ENCODE measurements around the gene SOST. TPM values are rescaled to one million over a fixed set of nuclear protein-coding genes. Genes with fewer than 3 reads are reported as not detected.
A peak's percentile ranks its signal among the peaks of the same experiment; 100 is the strongest.
"Not testable (repeated sequence)": the region's sequence is repeated elsewhere in the genome, so short reads cannot be mapped to it uniquely, and the experiment has no call there.

The SOST gene
- total RNA-seq = 0.05 TPM in 1 of 2 replicates, not detected in the other

DNA sequence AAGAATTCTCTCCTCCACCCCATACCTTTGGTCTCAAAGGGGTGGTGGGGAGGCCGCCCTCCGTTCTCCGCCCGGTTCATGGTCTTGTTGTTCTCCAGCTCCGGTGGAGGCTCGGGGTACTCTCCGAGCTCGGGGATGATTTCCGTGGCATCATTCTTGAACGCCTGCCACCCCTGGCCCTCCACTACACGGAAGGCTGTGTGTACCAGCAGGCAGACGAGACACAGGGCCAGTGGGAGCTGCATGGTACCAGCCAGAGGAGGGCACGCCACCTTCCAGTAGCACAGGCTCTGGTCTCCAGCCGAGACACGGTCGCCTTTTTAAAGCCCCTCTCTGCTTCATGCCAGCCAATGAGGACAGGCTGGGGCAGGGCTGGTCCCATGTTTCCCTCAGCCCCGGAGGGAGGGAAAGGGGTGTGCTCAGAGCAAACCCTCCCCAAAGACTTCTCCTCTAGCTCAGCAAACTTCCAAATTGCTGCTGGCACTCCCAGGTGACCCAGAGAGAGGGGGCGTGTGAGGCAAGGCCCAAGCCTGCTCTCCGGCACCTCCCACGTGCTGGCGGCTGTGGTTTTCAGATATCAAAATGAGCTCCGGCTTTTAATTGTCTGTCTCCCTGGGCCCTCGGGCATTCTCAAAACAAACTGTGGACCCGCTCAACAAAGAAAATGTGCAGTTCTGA lies at the start of gene SOST:
Gene SOST (minus strand): TSS at position 295 of the 678 bp plus-strand sequence. CDS start 50 bp downstream, at position 245.
- no peak for DNase-seq

DNA sequence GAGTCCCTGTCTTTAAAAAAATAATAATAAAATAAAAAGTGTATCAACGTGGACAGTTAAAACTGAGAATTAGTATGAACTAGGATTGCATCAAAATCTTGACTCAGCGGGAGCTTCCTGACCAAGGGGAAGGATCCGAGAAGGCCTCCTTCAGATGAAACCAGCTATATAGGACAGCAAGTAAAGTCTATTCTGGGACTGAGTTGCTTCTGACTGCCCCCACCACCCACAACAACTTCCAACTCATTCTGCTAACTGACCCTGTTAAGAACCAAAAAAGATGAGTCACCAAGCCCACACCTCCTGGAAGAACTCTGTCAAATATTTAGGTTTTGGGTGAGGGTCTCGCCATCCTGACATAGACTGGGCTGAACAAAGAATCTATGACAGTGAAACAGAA lies 49.5 kb upstream of the SOST start:
- no peak for DNase-seq

DNA sequence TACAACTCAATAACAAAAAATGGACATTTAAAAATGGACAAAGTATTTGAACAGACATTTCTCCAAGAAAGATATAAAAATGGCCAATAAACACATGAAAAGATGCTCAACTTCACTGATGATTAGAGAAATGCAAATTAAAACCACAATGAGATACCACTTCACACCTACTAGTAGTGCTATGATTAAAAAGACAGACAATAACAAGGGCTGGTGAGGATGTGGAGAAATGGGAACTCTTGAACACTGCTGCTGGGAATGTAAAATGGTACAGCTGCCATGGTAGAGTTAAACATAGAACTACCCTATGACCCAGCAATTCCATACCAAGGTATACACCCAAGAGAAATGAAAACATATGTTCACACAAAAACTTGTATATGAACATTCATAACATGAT lies 46.5 kb upstream of the SOST start:
- no peak for DNase-seq

DNA sequence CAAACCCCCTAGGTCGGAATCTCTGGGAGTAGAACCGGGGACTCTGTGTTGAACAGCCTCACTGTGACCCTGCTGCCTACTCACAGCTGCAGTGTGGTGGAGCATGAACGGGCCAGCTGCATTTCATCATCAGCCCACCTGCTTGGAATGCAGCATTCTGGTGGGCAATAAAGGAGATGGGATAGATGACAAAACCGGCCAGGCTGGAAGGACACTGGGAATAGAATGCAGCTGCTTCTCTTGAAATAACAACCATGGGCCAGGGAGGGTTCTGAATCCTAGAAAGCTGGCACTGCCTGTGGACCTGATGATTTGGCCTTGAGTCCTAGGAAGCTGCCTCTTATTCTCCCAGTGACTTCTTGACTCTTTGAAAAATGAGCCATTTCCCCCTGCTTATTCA lies 45.2 kb upstream of the SOST start:
- DNase-seq = peak; percentile 39

DNA sequence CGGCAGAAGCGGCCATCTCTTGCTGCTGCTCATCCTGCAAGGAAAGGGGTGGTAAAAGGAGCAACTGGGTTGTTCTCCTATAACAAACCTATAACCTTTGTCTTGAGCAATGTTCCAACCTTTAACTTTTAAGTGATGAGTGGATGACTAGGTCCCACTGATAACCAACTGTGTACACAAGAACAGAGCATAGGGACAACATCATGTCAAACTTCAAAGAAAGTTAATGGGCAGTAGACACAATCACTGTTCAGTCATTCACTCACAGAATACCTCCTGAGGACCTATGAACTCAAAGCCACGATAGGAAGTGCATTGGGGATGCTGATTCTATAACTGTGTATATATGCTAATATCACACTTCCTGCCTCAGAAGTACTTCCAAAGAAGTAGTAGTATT lies 43.3 kb upstream of the SOST start:
- DNase-seq = peak; percentile 30

DNA sequence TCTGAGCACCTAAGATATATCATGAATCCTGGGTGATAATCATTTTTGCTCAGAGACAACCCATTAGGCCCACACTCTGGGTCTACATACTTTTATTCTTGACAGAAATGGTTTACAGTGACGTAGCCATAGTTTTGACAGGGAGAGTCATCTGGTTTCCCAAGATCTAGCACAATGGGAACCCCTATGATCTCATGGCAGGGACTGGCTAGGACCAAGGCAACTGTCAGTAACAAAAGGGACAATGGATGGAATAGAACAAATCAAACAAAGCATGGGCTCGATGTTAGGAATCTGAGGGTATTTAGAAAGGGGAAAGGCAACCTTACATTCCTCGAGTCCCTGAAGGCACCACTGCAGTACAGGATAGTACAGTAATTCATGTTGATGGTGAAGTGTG lies 42.1 kb upstream of the SOST start:
- no peak for DNase-seq

DNA sequence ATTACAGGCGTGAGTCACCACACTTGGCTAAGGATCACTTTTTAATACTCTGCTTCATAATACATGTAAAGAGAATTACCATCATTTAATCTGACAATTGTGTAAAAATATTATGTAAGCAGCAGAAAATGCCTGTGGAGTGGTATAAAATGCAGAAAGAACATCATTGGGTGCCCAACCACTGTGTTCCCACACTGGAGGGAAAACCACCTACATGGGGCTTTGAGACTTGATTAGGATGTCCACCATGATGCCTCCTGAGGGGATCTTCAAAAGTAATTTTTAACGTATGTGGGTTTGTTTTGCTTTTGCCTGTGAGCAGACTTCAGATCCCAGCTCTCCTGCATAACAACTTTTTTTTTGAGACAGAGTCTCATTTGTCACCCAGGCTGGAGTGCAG lies 40.5 kb upstream of the SOST start:
- DNase-seq = no peak

DNA sequence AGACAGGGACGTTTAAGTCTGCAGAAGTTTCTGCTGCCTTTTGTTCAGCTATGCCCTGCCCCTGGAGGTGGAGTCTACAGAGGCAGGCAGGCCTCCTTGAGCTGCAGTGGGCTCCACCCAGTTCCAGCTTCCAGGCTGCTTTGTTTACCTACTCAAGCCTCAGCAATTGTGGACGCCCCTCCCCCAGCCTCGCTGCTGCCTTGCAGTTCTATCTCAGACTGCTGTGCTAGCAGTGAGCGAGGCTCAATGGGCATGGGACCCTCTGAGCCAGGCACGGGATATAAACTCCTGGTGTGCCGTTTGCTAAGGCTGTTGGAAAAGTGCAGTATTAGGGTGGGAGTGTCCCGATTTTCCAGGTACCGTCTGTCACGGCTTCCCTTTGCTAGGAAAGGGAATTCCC lies 39.4 kb upstream of the SOST start:
- DNase-seq = not testable (repeated sequence)

DNA sequence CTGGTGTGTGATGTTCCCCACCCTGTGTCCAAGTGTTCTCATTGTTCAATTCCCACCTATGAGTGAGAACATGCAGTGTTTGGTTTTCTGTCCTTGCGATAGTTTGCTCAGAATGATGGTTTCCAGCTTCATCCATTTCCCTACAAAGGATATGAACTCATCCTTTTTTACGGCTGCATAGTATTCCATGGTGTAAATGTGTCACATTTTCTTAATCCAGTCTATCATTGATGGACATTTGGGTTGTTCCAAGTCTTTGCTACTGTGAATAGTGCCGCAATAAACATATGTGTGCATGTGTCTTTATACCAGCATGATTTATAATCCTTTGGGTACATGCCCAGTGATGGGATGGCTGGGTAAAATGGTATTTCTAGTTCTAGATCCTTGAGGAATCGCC lies 34.1 kb upstream of the SOST start:
- DNase-seq = not testable (repeated sequence)

DNA sequence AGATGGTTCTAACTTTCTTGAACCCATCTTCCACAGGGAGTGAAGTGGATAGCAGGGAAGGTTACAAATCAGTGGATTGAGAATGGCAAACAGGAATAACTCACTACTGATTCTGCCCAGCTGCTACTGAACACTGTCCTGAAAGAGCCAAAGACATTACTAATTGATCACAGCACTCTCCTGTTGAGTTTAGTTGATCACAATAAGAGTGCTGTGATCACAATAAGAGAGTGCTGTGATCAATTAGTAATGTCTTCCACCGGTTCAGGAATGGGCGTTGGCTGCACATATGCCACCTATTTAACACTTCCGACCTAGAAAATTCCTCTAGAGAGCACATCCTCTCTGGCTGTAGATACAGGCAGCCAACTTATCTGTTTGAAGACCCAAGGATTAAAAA lies 33.0 kb upstream of the SOST start:
- DNase-seq = peak; percentile 44

DNA sequence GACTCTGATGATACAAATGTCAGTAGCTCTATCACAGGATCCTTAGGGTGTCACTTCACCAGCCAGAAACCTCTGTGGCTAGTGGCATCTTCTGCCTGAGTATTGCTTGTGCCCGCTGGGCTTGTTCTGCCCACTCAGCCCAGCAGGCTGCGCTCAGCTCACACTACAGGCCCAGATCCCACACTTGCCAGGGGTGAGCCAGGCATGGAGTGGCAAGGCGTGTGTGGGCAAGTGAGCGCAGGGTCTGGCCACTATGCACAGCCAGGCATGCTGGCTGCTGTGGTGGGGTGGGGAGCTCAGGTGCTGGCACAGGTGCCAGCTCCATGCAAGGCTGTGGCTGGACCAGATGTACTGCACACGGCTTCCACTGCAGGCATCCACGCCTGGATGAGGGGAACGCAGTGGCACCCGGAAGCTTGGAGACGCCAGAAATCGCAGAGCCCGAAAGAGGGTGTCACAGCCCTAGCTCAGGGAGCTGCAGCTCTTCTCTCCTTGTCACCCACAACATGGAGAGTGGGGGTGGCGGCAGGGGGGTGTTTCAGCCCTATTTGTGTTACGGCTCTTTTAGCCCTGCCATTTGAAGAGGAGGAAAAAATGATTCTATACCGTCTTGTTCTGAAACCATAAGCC lies 31.8 kb upstream of the SOST start:
- peak; percentile 47 for DNase-seq

DNA sequence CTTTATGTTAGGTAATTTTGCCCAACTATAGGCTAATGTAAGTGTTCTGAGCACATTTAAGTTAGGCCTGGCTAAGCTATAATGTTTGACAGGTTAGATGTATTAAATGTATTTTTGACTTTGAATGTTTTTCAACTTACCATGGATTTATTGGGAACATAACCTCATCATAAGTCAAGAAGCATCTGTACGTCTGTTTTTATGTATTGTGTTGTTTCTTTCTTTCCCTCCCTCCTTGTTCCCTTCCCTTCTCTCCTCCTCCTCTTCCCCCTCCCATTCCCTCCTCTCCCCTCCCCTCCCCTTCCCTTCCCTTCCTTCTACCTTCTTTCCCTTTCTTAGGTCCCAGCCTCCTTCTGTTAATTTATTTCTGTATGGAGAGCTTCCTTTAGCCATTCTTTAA lies 30.9 kb upstream of the SOST start:
- DNase-seq = no peak

DNA sequence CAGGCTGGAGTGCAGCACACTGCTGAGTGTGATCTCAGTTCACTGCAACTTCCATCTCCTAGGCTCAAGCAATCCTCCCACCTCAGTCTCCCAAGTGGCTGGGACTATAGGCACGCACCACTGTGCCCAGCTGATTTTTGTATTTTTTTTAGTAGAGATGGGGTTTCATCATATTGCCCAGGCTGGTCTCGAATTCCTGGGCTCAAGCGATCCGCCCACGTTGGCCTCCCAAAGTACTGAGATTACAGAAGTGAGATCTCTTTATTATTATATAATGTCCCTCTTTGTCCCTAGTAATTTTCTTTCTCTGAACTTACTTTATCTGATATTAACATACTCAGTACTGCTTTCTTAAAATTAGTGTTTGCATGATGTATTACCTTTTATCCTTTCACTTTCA lies 29.9 kb upstream of the SOST start:
- DNase-seq = no peak

DNA sequence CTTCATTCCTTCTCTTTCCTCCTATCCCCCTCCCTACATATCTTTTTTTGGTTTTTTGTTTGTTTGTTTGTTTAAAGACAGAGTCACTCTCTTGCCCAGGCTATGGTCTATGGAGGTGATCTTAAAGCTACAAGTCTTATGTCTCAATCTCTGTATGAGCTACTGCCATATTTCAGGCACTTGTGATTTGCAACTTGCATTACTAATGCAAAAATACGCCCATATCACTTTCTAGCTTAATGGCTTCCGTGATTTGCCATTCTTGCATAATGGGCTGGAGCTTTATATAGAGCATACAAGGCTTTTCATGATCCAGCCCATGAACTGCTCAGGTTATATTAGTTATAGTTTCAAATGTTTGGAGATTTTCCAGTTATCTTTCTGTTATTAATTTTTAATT lies 29.1 kb upstream of the SOST start:
- no peak for DNase-seq

DNA sequence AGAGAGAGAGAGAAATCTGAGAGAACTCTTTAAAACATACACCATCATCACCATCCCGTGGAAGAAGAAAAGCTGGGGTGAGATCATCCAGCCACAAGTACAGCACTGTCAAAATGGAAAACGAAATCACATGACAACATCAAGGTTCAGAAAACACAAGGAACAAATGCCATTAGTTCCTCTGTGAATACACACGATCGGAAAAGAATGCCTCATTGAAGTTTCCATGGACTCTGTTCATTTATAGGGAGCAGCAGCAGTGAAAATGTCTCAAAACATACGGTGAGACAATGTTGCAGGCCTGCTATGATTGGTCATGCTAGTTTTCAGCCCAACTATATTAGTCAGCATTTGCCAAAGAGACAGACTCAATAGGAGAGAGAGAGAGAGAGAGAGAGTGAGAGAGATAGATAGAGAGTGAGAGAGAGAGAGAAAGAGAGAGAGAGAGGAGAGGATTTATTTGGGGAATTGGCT lies 26.1 kb upstream of the SOST start:
- DNase-seq = peak; percentile 53

DNA sequence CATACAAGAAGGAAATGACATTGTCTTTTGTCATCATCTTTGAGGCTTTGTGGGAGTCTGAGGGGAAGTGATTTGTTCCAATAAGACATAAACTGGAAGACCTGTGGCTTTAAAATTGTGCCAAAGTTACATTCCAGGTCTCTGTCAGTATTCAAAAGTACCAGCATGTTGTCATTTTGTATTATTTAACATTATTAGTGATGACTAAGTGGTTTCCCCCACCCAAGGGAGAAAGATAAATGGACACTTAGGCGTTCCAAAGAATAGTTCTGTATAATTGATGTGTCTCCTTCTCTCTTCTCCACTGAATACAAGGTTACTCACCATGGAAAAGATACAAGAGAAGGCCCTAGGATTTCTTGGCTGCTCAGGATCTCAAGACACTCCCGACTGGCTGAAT lies 25.5 kb upstream of the SOST start:
- peak; percentile 20 for DNase-seq

DNA sequence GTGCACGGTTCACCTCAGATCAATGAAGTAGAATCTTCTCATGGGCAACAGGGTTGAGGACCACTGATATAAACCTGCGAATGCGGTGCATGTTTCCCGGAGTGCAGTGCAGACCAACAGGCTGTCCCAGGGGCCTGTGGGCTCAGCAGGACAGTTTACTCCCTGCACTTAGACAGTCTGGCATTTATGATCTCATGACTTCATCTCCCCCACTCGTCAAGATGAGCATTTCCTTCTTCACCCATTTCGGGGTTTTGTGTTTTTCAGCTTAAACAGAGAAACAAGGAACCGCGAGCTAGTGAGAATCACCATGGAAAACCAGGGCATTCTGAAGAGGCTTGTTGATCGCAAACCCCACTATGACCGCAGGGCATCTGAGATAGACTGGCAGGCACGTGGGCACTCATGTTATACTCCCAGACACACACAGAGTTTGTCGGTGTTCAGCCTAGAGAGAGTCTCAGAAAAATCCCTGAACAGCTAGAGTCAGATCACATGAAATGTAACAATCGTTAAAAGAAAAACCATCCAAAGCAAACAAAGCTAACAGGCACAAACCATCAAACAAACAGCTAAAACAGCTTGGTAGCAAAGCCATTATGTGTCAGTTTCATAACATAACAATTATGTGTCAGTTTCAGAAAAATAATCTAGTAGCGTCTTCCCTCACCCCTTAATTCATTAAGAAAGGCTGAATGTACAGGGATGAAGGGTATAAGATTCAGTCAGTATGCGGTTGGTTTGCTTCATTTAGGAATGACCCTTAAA lies 24.5 kb upstream of the SOST start:
- DNase-seq = no peak

DNA sequence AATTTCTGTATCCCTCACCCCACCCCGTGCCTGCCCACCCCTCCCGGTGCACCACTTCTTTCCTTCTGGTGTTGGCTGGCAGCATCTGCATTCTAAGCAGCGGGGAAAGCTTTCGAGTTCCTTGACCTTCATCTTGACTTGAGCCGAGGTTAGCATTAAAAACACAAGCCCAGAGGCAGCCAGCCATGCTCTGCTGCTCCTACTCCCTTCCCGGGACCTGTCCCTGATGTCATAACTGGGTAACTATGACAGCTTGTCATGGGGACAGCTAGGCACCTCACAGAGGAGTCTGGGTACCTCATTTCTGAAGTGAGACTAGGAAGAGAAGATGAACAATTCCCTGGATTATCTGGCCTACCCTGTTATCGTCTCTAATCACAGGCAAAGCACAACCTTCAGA lies 21.5 kb upstream of the SOST start, which contains the start of gene CFAP97D1:
Gene CFAP97D1 (plus strand): TSS at position 301 of the 400 bp plus-strand sequence. CDS start 28 bp downstream, at position 329.
- no peak for DNase-seq

DNA sequence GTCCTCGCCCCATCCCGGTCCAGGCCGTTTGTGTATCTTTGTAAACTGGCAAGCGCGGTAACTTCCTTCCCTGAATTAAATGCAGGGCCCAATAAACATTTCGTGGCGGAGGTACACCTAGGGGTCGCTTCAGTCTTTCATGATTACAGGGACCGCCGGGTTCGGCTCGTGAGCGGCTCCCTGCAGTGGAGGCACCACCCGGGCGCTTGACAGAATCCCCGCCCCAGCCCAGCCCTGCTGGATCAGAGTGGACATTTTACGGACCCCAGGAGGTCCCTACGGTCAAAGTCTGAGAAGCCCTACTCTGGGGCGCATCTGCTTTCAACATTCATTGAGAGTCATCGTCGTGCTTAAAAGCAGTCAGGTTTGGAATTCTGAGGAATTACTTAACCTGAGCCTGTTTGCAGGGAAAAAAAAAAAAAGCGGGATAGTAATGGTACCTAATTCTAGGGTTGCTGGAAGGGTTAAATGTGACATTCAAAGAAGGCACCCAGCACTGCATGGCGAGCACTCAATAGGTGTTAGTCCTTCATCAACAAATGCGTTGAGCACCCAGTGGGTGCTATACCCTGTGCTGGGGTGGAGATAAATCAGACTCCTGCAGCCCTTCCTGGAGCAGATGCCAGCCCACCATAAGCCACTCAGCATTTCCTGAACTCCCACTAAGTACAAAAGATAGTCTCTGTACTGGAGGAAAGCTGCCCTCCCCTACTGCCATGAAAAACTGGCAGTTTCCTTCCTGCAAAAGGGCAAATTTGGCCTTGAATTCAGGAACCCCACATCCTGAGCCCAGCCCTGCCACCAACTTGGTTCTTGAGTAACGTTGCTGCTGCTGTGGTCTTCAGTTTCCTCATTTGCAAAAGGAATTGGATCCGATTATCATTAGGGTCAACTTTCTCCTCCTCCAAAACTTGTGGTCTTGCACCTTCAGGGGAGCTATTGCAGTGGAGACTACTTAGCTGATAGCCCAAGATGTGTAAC lies 20.8 kb upstream of the SOST start:
- DNase-seq = peak; percentile 21

DNA sequence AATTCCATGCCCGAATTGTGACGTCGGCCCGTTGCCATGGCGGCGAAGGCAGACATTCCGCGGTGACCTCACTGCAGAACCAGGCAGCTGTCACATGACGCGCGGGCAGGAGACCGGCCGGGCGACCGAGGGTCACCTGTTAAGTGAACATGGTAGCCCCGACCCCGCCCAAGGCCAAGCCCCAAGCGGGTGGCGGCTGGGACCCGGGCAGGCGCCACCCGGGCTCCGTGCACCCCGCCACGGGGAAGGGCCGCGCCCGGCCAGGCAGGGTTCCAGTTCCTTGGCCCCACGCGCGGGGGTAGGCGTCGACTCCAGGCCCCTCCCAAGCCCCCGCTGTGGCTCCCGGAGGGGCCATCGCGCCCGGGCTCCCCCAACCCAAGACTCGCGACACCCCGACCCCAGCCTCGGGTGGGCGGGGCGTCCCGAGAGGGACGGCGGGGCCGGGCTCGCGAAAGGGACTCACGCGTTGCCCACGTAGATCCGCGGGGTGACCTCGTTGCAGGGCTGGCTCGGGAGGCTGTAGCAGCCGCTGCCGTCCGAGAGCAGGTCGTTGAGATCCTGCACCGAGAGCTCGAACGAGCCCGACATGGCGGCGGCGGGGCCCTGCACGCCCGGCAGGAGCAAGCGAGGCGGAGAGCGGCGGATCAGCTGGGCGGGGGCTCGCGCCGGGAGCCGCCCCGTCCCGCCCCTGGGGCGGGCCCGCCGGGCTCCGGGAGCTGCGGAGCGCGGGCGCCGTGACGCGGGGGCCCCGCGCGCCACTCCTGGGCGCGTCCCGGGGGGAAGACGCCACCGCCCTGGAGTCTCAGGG lies 19.9 kb upstream of the SOST start, which contains the start of gene DUSP3:
Gene DUSP3 (minus strand): TSS at position 641 of the 808 bp plus-strand sequence. CDS start 53 bp downstream, at position 588.
- peak; percentile 96 for DNase-seq
